ENCODE data around the gene MAEA. TPM values are rescaled to one million over a fixed set of nuclear protein-coding genes. Genes with fewer than 3 reads are reported as not detected.

The MAEA gene
- total RNA-seq, 1 experiment from 2014 or later: 81.1 TPM

- H3K4me3 Mint-ChIP-seq (ENCODE audit: unreplicated experiment): no peak overlapping the region
- H3K27me3 Mint-ChIP-seq (ENCODE audit: insufficient read depth, unreplicated experiment): no peaks in the 10 kb centered on the region
Measured at GRCh38 chr4:1377606-1378261, 88.0 kb downstream of the MAEA start.

GRCh38 chr4:1378559-1379231 is 89.0 kb downstream of the MAEA start:
- no peak overlapping the region for H3K4me3 ChIP-seq (ENCODE audit: low read depth, low read length)
- H3K36me3 ChIP-seq (ENCODE audit: control insufficient read depth, insufficient read depth, low read length): no peaks in the 10 kb centered on the region
- no peak for TF ChIP-seq CTCF (IDR thresholded peaks at IDR 0.05; ENCODE audit: insufficient read depth in 1 of 2, low read depth in 1 of 2, low read length in 1 of 2, severe bottlenecking in 1 of 2, unreplicated experiment in 1 of 2)
- Mint-ChIP-seq H3K4me3 (ENCODE audit: unreplicated experiment) (no peak overlapping the region), H3K36me3 (ENCODE audit: insufficient read depth, unreplicated experiment) (no peaks in the 10 kb centered on the region), H3K9me3 (ENCODE audit: unreplicated experiment) (no peaks in the 10 kb centered on the region), H3K27me3 (ENCODE audit: insufficient read depth, unreplicated experiment) (no peaks in the 10 kb centered on the region), H3K4me1 (ENCODE audit: low read depth, unreplicated experiment) (no peaks in the 10 kb centered on the region), H3K27ac (ENCODE audit: unreplicated experiment) (no peak overlapping the region)
- H3K9me3 ChIP-seq: no peaks in the 10 kb centered on the region
- CTCF ChIA-PET: no interaction called here
- no TSS peak for BruUV-seq (replicated peaks)
- DNase-seq: peak in 1 of 2 experiments; percentile 26
- intact Hi-C loops (cut with micrococcal nuclease; ENCODE audit: unreplicated experiment): no loop called here
- POLR2A ChIA-PET: no interaction called here
- H3K27me3 ChIP-seq (replicated peaks; ENCODE audit: control insufficient read depth, insufficient read depth, low read length): no peaks in the 10 kb centered on the region
- no peaks in the 10 kb centered on the region for H3K4me1 ChIP-seq

More at GRCh38 chr4:1377606-1378261, 88.0 kb downstream of the MAEA start:
- Mint-ChIP-seq H3K9me3 (ENCODE audit: unreplicated experiment) (no peaks in the 10 kb centered on the region), H3K27ac (ENCODE audit: unreplicated experiment) (no peak overlapping the region), H3K4me1 (ENCODE audit: low read depth, unreplicated experiment) (no peaks in the 10 kb centered on the region), H3K36me3 (ENCODE audit: insufficient read depth, unreplicated experiment) (no peaks in the 10 kb centered on the region)
- peak in 1 of 2 experiments; percentile 18 for DNase-seq
- TF ChIP-seq CTCF (IDR thresholded peaks at IDR 0.05; ENCODE audit: insufficient read depth in 1 of 2, low read depth in 1 of 2, low read length in 1 of 2, severe bottlenecking in 1 of 2, unreplicated experiment in 1 of 2): no peak
- H3K4me1 ChIP-seq: no peaks in the 10 kb centered on the region
- CTCF ChIA-PET: no interaction called here
- no peaks in the 10 kb centered on the region for H3K9me3 ChIP-seq
- H3K4me3 ChIP-seq (ENCODE audit: low read depth, low read length): no peak overlapping the region
- H3K27me3 ChIP-seq (replicated peaks; ENCODE audit: control insufficient read depth, insufficient read depth, low read length): no peaks in the 10 kb centered on the region
- H3K36me3 ChIP-seq (ENCODE audit: control insufficient read depth, insufficient read depth, low read length): no peaks in the 10 kb centered on the region
- no TSS peak for BruUV-seq (replicated peaks)
- POLR2A ChIA-PET: no interaction called here
- intact Hi-C loops (cut with micrococcal nuclease; ENCODE audit: unreplicated experiment): no loop called here

GRCh38 chr4:1379351-1379781 is 89.7 kb downstream of the MAEA start:
- peak in 1 of 2 experiments; percentile 26 for DNase-seq
- Histone ChIP-seq H3K4me3 (ENCODE audit: low read depth, low read length) (no peak overlapping the region), H3K9me3 (no peaks in the 10 kb centered on the region), H3K4me1 (no peaks in the 10 kb centered on the region), H3K36me3 (ENCODE audit: control insufficient read depth, insufficient read depth, low read length) (no peaks in the 10 kb centered on the region), H3K27me3 (replicated peaks; ENCODE audit: control insufficient read depth, insufficient read depth, low read length) (no peaks in the 10 kb centered on the region)
- CTCF ChIA-PET: no interaction called here
- no peak overlapping the region for H3K27ac Mint-ChIP-seq (ENCODE audit: unreplicated experiment)
- no peak overlapping the region for H3K4me3 Mint-ChIP-seq (ENCODE audit: unreplicated experiment)
- H3K9me3 Mint-ChIP-seq (ENCODE audit: unreplicated experiment): no peaks in the 10 kb centered on the region
- no TSS peak for BruUV-seq (replicated peaks)
- H3K36me3 Mint-ChIP-seq (ENCODE audit: insufficient read depth, unreplicated experiment): no peaks in the 10 kb centered on the region
- TF ChIP-seq CTCF (IDR thresholded peaks at IDR 0.05; ENCODE audit: insufficient read depth in 1 of 2, low read depth in 1 of 2, low read length in 1 of 2, severe bottlenecking in 1 of 2, unreplicated experiment in 1 of 2): no peak
- intact Hi-C loops (cut with micrococcal nuclease; ENCODE audit: unreplicated experiment): no loop called here
- POLR2A ChIA-PET: no interaction called here
- no peaks in the 10 kb centered on the region for H3K27me3 Mint-ChIP-seq (ENCODE audit: insufficient read depth, unreplicated experiment)
- no peaks in the 10 kb centered on the region for H3K4me1 Mint-ChIP-seq (ENCODE audit: low read depth, unreplicated experiment)
